HepG2 (cell line): Measurements from ENCODE around the gene NCOA3. TPM values are rescaled to one million over a fixed set of nuclear protein-coding genes. Genes with fewer than 3 reads are reported as not detected.

Experiments used
- DPF2 ChIP-seq: sonication (generic); formaldehyde crosslinking; IDR thresholded peaks from 2 replicates; pipeline ENCODE4 v1.4.0; 2020; ENCODE audit warnings: mild to moderate bottlenecking, low read depth, missing genetic modification reagents, borderline replicate concordance
- E2F5 ChIP-seq: sonication (generic); formaldehyde crosslinking; conservative IDR thresholded peaks from 2 replicates; pipeline ENCODE4 v1.4.0; 2020; ENCODE audit warnings: missing genetic modification reagents
- EED ChIP-seq: sonication (generic); formaldehyde crosslinking; IDR thresholded peaks from 2 replicates; pipeline ENCODE4 v1.5.0; 2020; ENCODE audit warnings: mild to moderate bottlenecking, missing genetic modification reagents
- FOSL1 ChIP-seq: sonication (generic); formaldehyde crosslinking; IDR thresholded peaks from 2 replicates; pipeline ENCODE4 v1.9.0; 2021; ENCODE audit warnings: missing genetic modification reagents, borderline replicate concordance
- GATA4 ChIP-seq: sonication (generic); IDR thresholded peaks from 2 replicates; pipeline ENCODE4 v1.6.1; 2016; ENCODE audit warnings: antibody characterized with exemption, low read depth, borderline replicate concordance
- KDM5B ChIP-seq: sonication (generic); formaldehyde crosslinking; IDR thresholded peaks from 2 replicates; pipeline ENCODE4 v1.4.0; 2020; ENCODE audit warnings: missing genetic modification reagents, mild to moderate bottlenecking, borderline replicate concordance
- KMT2A ChIP-seq: sonication (generic); formaldehyde crosslinking; IDR thresholded peaks from 2 replicates; pipeline ENCODE4 v1.4.0; 2020; ENCODE audit warnings: missing genetic modification reagents
- MAFG ChIP-seq: sonication (generic); formaldehyde crosslinking; IDR thresholded peaks from 2 replicates; pipeline ENCODE4 v1.5.1; 2020; ENCODE audit warnings: mild to moderate bottlenecking, missing genetic modification reagents
- NKX3-1 ChIP-seq: sonication (generic); formaldehyde crosslinking; IDR thresholded peaks from 2 replicates; pipeline ENCODE4 v1.5.0; 2020; ENCODE audit warnings: missing genetic modification reagents
- PAWR ChIP-seq: sonication (generic); formaldehyde crosslinking; IDR thresholded peaks from 2 replicates; pipeline ENCODE4 v1.4.0; 2020; ENCODE audit warnings: missing genetic modification reagents, mild to moderate bottlenecking, borderline replicate concordance
- PLRG1 ChIP-seq: fragments of 450-650 bp; conservative IDR thresholded peaks from 2 replicates; pipeline ENCODE4 v1.6.1; 2016
- RAD21 ChIP-seq: fragments of 450-650 bp; formaldehyde crosslinking; IDR thresholded peaks from 2 replicates; pipeline ENCODE4 v1.5.0; 2020; ENCODE audit warnings: mild to moderate bottlenecking
- REL ChIP-seq: sonication (generic); formaldehyde crosslinking; conservative IDR thresholded peaks from 2 replicates; pipeline ENCODE4 v1.8.0; 2022; ENCODE audit warnings: mild to moderate bottlenecking, missing genetic modification reagents, moderate library complexity
- STAG1 ChIP-seq: sonication (generic); formaldehyde crosslinking; IDR thresholded peaks from 2 replicates; pipeline ENCODE4 v1.4.0; 2020; ENCODE audit warnings: missing genetic modification reagents
- YEATS2 ChIP-seq: sonication (generic); formaldehyde crosslinking; IDR thresholded peaks from 2 replicates; pipeline ENCODE4 v1.4.0; 2020; ENCODE audit warnings: missing genetic modification reagents, borderline replicate concordance
- YY1 ChIP-seq: IDR thresholded peaks from 2 replicates; pipeline ENCODE4 v1.6.1; 2011; ENCODE audit warnings: low read length, low read depth, moderate library complexity, mild to moderate bottlenecking; ENCODE audit not compliant: insufficient read depth, insufficient replicate concordance
- ZBTB37 ChIP-seq: sonication (generic); formaldehyde crosslinking; IDR thresholded peaks from 2 replicates; pipeline ENCODE4 v1.4.0; 2020; ENCODE audit warnings: mild to moderate bottlenecking, missing genetic modification reagents
- ZBTB38 ChIP-seq: sonication (generic); formaldehyde crosslinking; IDR thresholded peaks from 2 replicates; pipeline ENCODE4 v1.5.1; 2020; ENCODE audit warnings: mild to moderate bottlenecking, missing genetic modification reagents
- ZMYM4 ChIP-seq: sonication (generic); formaldehyde crosslinking; IDR thresholded peaks from 2 replicates; pipeline ENCODE4 v1.8.1; 2023; ENCODE audit warnings: mild to moderate bottlenecking, missing genetic modification reagents
- ZNF20 ChIP-seq: sonication (generic); formaldehyde crosslinking; IDR thresholded peaks from 2 replicates; pipeline ENCODE4 v1.4.0; 2020; ENCODE audit warnings: mild to moderate bottlenecking, moderate library complexity, missing genetic modification reagents
- ZNF33A ChIP-seq: sonication (generic); formaldehyde crosslinking; IDR thresholded peaks from 2 replicates; pipeline ENCODE4 v1.5.1; 2020; ENCODE audit warnings: missing genetic modification reagents, mild to moderate bottlenecking, moderate library complexity, borderline replicate concordance
- ZNF496 ChIP-seq: sonication (generic); formaldehyde crosslinking; IDR thresholded peaks from 2 replicates; pipeline ENCODE4 v1.8.1; 2023; ENCODE audit warnings: mild to moderate bottlenecking, moderate library complexity, missing genetic modification reagents; ENCODE audit not compliant: insufficient replicate concordance
- ZNF674 ChIP-seq: sonication (generic); formaldehyde crosslinking; IDR thresholded peaks from 2 replicates; pipeline ENCODE4 v1.5.0; 2020; ENCODE audit warnings: low read depth, mild to moderate bottlenecking, missing genetic modification reagents
- ZNF766 ChIP-seq: sonication (generic); formaldehyde crosslinking; IDR thresholded peaks from 2 replicates; pipeline ENCODE4 v1.5.0; 2020; ENCODE audit warnings: missing genetic modification reagents, borderline replicate concordance
- ZSCAN29 ChIP-seq: sonication (generic); formaldehyde crosslinking; conservative IDR thresholded peaks from 2 replicates; pipeline ENCODE4 v1.4.0; 2020; ENCODE audit warnings: mild to moderate bottlenecking, missing genetic modification reagents
- polyA plus RNA-seq, 8 experiments: library from polyadenylated mRNA; depleted of rRNA in 3 of 8; stranded (reverse) in 7 of 8; unstranded in 1 of 8; fragments of >200 nt; fragmentation: Illumina TruSeq in 4 of 8; extraction: Trizol in 4 of 8; gene quantifications; 2 replicates each; pipeline versions ENCODE4 v1.2.1 to v1.2.3, GENCODE V29; 2011 to 2016; ENCODE audit warnings: low read depth in 4 of 8, missing spikeins in 1 of 8, mixed read lengths in 1 of 8; ENCODE audit not compliant: insufficient read depth in 1 of 8
- total RNA-seq, 5 experiments: library from RNA; depleted of rRNA; stranded (reverse); fragments of >200 nt; fragmentation: Illumina TruSeq; extraction: Trizol; gene quantifications; 2 replicates each; pipeline ENCODE4 v1.2.3, GENCODE V29; 2016; ENCODE audit warnings: low read depth in 1 of 5
- TF ChIP-seq, protein P1 (sequence below): sonication (generic); formaldehyde crosslinking; conservative IDR thresholded peaks from 2 replicates; pipeline ENCODE4 v1.8.0; 2022; ENCODE audit warnings: low read depth, missing genetic modification reagents
- TF ChIP-seq, protein P2 (sequence below): sonication (generic); formaldehyde crosslinking; IDR thresholded peaks from 2 replicates; pipeline ENCODE4 v1.4.0; 2020; ENCODE audit warnings: mild to moderate bottlenecking, missing genetic modification reagents

Gene NCOA3
- total and polyA plus RNA-seq, 2 of the 13 experiments (the other 11 are each of a cell fraction or from before 2014, with no cell fraction given), result 35.0 to 56.8 TPM

DNA sequence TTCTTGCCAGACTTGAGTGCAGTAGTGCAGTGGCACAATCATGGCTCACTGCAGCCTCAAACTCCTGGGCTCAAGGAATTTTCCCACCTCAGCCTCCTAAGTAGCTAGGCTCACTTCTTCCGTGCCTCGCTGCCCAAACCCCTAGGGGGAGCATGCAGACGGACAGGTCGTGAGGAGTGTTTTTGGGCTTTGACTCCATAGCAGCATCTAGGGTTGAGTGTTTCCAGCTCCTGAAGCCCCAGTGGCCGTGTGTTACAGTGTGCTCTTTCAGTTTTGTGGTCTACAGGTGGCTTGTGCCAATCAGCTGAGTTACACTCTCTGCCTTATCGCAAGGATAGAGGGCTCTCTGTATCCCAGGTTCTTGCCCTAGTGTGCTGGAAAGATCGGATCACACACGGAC, 33.4 kb downstream of the NCOA3 start (continued):
- no peak for TF ChIP-seq PAWR (CRISPR knock-in tag)
- no peak for TF ChIP-seq NKX3-1 (CRISPR knock-in tag)
- no peak for TF ChIP-seq ZSCAN29 (CRISPR knock-in tag)
- no peak for TF ChIP-seq KMT2A (CRISPR knock-in tag)
- TF ChIP-seq GATA4, result no peak
- no peak for TF ChIP-seq ZNF20 (CRISPR knock-in tag)
- TF ChIP-seq RAD21 (CRISPR knock-in tag), result no peak
- TF ChIP-seq YEATS2 (CRISPR knock-in tag), result no peak
- TF ChIP-seq ZBTB37 (CRISPR knock-in tag), result no peak
- TF ChIP-seq ZBTB38, result peak; percentile 79
- no peak for TF ChIP-seq PLRG1
- TF ChIP-seq MAFG (CRISPR knock-in tag), result no peak
- TF ChIP-seq STAG1 (CRISPR knock-in tag), result peak; percentile 32; the same call in 1 of the 2 replicates
- no peak for TF ChIP-seq YY1
- TF ChIP-seq, protein P1, sequence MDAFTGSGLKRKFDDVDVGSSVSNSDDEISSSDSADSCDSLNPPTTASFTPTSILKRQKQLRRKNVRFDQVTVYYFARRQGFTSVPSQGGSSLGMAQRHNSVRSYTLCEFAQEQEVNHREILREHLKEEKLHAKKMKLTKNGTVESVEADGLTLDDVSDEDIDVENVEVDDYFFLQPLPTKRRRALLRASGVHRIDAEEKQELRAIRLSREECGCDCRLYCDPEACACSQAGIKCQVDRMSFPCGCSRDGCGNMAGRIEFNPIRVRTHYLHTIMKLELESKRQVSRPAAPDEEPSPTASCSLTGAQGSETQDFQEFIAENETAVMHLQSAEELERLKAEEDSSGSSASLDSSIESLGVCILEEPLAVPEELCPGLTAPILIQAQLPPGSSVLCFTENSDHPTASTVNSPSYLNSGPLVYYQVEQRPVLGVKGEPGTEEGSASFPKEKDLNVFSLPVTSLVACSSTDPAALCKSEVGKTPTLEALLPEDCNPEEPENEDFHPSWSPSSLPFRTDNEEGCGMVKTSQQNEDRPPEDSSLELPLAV, result no peak
- no peak for TF ChIP-seq E2F5 (CRISPR knock-in tag)
- TF ChIP-seq ZMYM4 (CRISPR knock-in tag), result peak; percentile 59; the same call in 1 of the 2 replicates
- no peak for TF ChIP-seq KDM5B (CRISPR knock-in tag)
- no peak; the same call in 1 of the 2 replicates for TF ChIP-seq ZNF766 (CRISPR knock-in tag)
- no peak for TF ChIP-seq ZNF33A
- TF ChIP-seq FOSL1 (CRISPR knock-in tag), result no peak
- no peak for TF ChIP-seq REL (CRISPR knock-in tag)
- no peak for TF ChIP-seq EED (CRISPR knock-in tag)
- no peak for TF ChIP-seq DPF2 (CRISPR knock-in tag)
- TF ChIP-seq, protein P2, sequence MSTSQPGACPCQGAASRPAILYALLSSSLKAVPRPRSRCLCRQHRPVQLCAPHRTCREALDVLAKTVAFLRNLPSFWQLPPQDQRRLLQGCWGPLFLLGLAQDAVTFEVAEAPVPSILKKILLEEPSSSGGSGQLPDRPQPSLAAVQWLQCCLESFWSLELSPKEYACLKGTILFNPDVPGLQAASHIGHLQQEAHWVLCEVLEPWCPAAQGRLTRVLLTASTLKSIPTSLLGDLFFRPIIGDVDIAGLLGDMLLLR (CRISPR knock-in tag), result no peak
- TF ChIP-seq ZNF674 (CRISPR knock-in tag), result no peak
- no peak for TF ChIP-seq ZNF496 (CRISPR knock-in tag)
